Activated T-helper 17 cell treated with anti-CD3 and anti-CD28 coated beads, Interleukin-2, amount 50 U/mL, for 72 hours (primary cell): Measurements from ENCODE around the gene ZSCAN25. TPM values are rescaled to one million over a fixed set of nuclear protein-coding genes. Genes with fewer than 3 reads are reported as not detected.
"Not testable (repeated sequence)": the region's sequence is repeated elsewhere in the genome, so short reads cannot be mapped to it uniquely, and the experiment has no call there.

Experiments
- ATAC-seq: fragments of 150-1000 bp; cut with Tn5 transposase; replicated peaks from 2 replicates; pipeline ENCODE4 v1.10.0; 2021; ENCODE audit warnings: mild to moderate bottlenecking, moderate library complexity
- H3K27ac Mint-ChIP-seq: one replicate; pipeline ENCODE4 v1.8.0; 2022; ENCODE audit warnings: mixed read lengths
- H3K27me3 Mint-ChIP-seq: one replicate; pipeline ENCODE4 v1.8.0; 2022; ENCODE audit warnings: mixed read lengths
- H3K36me3 Mint-ChIP-seq: one replicate; pipeline ENCODE4 v1.8.0; 2022; ENCODE audit warnings: low read depth, mild to moderate bottlenecking, mixed read lengths
- H3K4me1 Mint-ChIP-seq: one replicate; pipeline ENCODE4 v1.8.0; 2022; ENCODE audit warnings: mixed read lengths
- H3K4me3 Mint-ChIP-seq: one replicate; pipeline ENCODE4 v1.8.0; 2022; ENCODE audit warnings: mild to moderate bottlenecking, mixed read lengths
- H3K9me3 Mint-ChIP-seq: one replicate; pipeline ENCODE4 v1.8.0; 2022; ENCODE audit warnings: mixed read lengths
- total RNA-seq, 2 donors: library from RNA; stranded (reverse); gene quantifications; one replicate each; pipeline ENCODE4 v1.2.3, GENCODE V29; 2022

ZSCAN25 gene
- total RNA-seq, 2 donors from 2014 or later: 25.0 to 58.4 TPM

DNA sequence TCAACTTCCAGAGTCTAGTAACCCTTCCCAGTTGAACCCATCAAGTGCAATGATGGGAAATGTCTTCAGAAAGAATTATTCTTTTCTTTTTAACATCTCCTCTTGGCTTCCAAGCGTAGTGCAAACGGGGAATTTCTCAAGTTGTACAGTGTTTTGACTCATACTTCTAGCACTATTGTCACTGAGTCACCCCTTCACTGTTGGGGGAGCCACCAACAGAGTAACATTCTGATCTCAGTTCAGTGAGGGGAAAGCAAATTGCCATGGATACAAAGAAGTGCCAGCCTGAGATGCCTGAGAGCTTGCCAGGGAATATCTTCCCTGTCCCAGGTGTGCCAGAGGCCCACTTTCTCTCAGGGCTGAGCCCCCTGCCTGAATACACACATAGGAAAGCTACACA is 32.1 kb downstream of the ZSCAN25 start:
- ATAC-seq: peak; percentile 92
- Mint-ChIP-seq H3K4me3 (no peak overlapping the region), H3K36me3 (peaks cover 58% of the 10 kb centered on the region), H3K4me1 (peaks cover 12% of the 10 kb centered on the region), H3K9me3 (peaks cover 3% of the 10 kb centered on the region), H3K27ac (peak overlapping the region; percentile 47), H3K27me3 (no peaks in the 10 kb centered on the region)

DNA sequence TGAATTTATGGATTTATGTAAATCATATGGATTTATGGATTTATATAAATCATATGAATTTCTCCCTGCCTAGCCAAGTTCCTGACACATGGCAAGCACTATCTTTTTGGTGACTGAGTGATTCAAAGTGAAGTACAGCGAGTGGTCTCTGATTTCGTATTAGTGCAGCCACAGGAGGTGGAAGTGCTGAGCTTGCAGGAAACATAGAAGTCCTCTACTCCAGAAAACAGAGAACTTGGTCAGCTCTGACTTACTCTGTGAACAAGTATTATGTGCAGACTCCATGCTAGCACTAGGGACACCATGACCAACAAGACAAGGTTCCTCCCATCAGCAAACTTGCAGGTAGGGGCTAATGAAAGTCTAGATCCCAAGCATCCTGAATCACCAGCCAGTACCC is 34.5 kb downstream of the ZSCAN25 start:
- no peak for ATAC-seq
- Mint-ChIP-seq H3K9me3 (peaks cover 3% of the 10 kb centered on the region), H3K36me3 (peaks cover 33% of the 10 kb centered on the region), H3K4me3 (no peak overlapping the region), H3K27ac (no peak overlapping the region), H3K27me3 (no peaks in the 10 kb centered on the region), H3K4me1 (peaks cover 12% of the 10 kb centered on the region)

DNA sequence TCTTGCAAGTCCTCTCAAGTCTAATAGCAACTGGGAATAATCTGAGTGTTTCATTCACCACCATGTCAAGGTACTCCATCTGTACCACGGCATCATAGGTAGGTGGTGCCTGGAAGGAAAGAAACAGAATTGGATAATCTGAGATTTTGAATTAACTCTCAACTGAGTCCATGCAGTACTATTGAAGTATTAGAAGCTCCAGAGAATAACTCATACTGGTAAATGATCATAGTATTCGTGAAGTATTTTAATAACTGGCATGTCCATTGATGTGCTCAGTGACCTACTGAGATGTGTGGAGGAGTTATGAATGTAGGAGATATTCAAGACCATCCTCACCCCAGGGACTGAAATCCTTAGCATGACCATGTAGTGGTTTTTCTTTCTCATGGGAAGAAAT is 35.9 kb downstream of the ZSCAN25 start:
- ATAC-seq: no peak
- no peaks in the 10 kb centered on the region for H3K27me3 Mint-ChIP-seq
- H3K4me1 Mint-ChIP-seq: peaks cover 6% of the 10 kb centered on the region
- no peak overlapping the region for H3K4me3 Mint-ChIP-seq
- H3K27ac Mint-ChIP-seq: no peak overlapping the region
- peaks cover 3% of the 10 kb centered on the region for H3K9me3 Mint-ChIP-seq
- peaks cover 22% of the 10 kb centered on the region for H3K36me3 Mint-ChIP-seq

DNA sequence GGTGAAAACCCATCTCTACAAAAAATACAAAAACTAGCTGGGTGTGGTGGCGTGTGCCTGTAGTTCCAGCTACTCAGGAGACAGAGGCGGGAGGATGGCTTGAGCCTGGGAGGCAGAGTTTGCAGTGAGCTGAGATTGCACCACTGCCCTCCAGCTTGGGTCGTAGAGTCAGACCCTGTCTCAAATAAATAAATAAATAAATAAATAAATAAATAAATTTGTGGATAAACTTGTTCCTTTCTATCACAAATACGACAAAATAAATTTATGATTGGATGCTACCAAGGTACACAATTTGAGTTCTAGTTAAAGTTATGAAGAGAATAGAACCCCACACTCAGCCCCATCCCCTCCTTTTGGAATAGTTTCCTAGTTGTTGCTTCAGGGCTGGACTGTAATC is 36.5 kb downstream of the ZSCAN25 start:
- not testable (repeated sequence) for H3K27me3 Mint-ChIP-seq, H3K4me3 Mint-ChIP-seq, ATAC-seq, H3K9me3 Mint-ChIP-seq, H3K4me1 Mint-ChIP-seq, H3K27ac Mint-ChIP-seq
- peaks cover 19% of the 10 kb centered on the region for H3K36me3 Mint-ChIP-seq

DNA sequence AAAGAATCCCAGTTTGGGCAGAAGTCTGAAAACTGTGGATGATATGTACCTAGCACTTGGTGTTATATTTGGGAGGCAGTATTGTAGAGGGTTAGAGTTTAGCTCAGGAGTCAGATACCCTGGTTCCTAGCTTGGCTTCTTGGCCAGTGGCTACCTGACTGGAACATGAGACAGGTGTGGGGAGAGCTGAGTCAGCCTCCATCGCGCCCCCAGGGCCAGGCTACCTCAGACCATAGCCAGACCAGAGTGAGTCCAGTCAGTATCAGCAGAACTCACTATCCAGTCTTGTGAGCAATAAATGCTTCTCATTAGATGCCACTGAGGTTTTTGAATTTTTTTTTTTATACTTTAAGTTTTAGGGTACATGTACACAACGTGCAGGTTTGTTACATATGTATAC is 37.0 kb downstream of the ZSCAN25 start:
- H3K4me1 Mint-ChIP-seq: no peaks in the 10 kb centered on the region
- H3K27me3 Mint-ChIP-seq: no peaks in the 10 kb centered on the region
- no peak overlapping the region for H3K27ac Mint-ChIP-seq

DNA sequence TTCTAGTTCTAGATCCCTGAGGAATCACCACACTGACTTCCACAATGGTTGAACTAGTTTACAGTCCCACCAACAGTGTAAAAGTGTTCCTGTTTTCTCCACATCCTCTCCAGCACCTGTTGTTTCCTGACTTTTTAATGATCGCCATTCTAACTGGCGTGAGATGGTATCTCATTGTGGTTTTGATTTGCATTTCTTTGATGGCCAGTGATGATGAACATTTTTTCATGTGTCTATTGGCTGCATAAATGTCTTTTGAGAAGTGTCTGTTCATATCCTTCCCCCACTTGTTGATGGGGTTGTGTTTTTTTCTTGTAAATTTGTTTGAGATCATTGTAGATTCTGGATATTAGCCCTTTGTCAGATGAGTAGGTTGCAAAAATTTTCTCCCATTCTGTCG is 37.9 kb downstream of the ZSCAN25 start:
- H3K4me3 Mint-ChIP-seq, H3K9me3 Mint-ChIP-seq, H3K27ac Mint-ChIP-seq, ATAC-seq, H3K27me3 Mint-ChIP-seq, H3K4me1 Mint-ChIP-seq: not testable (repeated sequence)
- peaks cover 16% of the 10 kb centered on the region for H3K36me3 Mint-ChIP-seq

More for the DNA sequence above, 37.0 kb downstream of the ZSCAN25 start:
- Mint-ChIP-seq H3K4me3 (no peak overlapping the region), H3K9me3 (peaks cover 5% of the 10 kb centered on the region), H3K36me3 (peaks cover 16% of the 10 kb centered on the region)
- ATAC-seq: no peak

DNA sequence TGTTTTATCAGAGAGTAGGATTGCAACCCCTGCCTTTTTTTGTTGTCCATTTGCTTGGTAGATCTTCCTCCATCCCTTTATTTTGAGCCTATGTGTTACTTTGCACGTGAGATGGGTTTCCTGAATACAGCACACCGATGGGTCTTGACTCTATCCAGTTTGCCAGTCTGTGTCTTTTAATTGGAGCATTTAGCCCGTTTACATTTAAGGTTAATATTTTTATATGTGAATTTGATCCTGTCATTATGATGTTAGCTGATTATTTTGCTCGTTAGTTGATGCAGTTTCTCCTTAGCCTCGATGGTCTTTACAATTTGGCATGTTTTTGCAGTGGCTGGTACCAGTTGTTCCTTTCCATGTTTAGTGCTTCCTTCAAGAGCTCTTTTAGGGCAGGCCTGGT is 41.1 kb downstream of the ZSCAN25 start:
- not testable (repeated sequence) for H3K27ac Mint-ChIP-seq, H3K27me3 Mint-ChIP-seq, H3K4me1 Mint-ChIP-seq, H3K9me3 Mint-ChIP-seq, H3K4me3 Mint-ChIP-seq, ATAC-seq
- H3K36me3 Mint-ChIP-seq: peaks cover 17% of the 10 kb centered on the region

DNA sequence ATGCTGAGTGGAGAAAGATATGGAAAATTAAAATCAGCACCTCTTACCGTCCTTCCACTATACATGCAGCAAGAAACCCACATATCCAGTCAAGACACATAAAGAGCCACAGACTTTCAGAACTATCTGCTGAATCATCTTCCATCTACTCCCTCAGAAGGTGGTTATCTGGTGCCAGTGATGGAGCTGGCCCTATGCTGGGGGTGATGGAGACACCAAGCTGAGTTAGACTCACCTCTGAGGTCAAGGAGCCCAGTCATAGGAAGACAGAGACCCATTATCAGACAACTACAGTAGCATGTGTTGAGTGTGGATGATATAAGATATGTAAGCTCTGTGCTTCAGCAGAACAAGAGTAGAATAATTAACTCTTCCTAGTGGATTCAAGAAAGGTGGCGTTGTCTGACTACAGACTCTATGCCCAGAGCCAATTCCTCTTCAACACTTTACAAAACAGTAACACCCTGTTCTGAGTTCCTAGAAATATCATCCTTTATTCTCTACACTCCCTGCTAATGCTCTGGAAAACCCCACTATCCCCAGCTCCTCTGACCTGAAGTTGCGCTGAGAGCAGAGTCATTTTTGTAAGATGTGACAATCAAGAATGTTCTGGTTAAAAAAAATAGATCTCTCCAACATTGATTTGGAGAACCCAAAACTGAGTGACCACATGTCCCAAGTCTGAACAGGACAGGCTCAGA is 48.7 kb downstream of the ZSCAN25 start:
- Mint-ChIP-seq H3K9me3 (no peaks in the 10 kb centered on the region), H3K4me3 (no peak overlapping the region), H3K4me1 (peaks cover 6% of the 10 kb centered on the region), H3K36me3 (peaks cover 37% of the 10 kb centered on the region), H3K27me3 (no peaks in the 10 kb centered on the region), H3K27ac (peak overlapping the region; percentile 46)
- peak; percentile 98 for ATAC-seq

DNA sequence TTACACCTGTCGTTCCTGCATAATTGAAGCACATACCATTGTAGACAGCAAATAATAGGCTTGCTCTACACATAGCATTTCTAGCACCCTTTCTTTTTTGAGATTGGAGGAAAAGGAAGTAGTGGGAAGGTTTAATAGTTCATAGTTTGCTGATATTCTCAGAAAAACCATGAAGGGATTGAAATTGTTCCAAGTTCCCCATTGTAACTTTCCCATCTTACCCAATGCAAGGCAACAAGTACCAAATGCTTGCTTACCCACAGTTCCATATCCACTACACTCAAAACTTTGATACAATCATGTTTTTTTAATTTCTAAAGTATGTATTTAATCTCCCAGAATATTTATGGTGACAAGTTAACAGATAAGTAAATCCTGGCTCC is 49.3 kb downstream of the ZSCAN25 start:
- Mint-ChIP-seq H3K9me3 (no peaks in the 10 kb centered on the region), H3K27me3 (no peaks in the 10 kb centered on the region), H3K4me1 (peaks cover 6% of the 10 kb centered on the region), H3K36me3 (peaks cover 36% of the 10 kb centered on the region), H3K27ac (no peak overlapping the region), H3K4me3 (no peak overlapping the region)
- no peak for ATAC-seq

DNA sequence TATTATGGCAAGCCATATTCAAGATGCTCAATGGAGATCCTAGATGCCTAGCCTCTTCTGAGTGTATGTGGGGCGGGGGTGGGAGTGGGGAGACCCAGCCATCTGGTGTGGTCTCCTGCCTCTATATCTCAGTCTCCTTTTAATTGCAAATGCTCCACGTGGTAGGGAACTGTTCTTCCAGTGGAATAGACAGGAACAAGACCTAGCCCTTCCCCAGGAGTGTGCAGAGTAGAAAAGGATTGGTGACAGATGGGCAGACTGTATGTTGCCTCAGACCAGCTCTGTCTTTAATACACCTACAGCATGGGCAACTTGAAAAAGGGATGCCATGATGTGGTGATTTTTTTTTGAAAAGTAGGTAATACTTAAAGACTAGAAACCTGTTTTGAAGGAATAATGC is 50.4 kb downstream of the ZSCAN25 start:
- Mint-ChIP-seq H3K9me3 (no peaks in the 10 kb centered on the region), H3K27me3 (no peaks in the 10 kb centered on the region), H3K27ac (no peak overlapping the region), H3K36me3 (peaks cover 36% of the 10 kb centered on the region), H3K4me1 (peaks cover 6% of the 10 kb centered on the region), H3K4me3 (no peak overlapping the region)
- no peak for ATAC-seq

DNA sequence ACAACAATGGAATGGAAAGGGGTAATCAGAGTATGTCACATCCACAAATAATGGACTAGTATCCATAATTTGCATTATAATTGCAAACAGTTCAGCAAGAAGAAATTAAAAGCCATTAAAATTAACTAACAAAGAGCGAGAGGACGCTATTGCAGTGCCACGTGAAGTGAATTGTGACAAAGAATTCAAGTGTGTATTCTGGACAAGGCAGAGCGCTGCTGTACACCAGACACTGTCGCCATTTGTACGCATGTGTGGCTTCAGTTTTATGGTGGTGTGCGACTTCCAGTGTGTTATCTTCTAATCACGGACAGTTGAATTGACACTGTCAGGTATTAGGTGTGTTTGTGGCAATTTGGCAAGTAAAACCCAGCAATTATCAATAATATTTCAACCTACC is 51.8 kb downstream of the ZSCAN25 start:
- Mint-ChIP-seq H3K9me3 (no peaks in the 10 kb centered on the region), H3K36me3 (peaks cover 36% of the 10 kb centered on the region), H3K27me3 (no peaks in the 10 kb centered on the region), H3K4me1 (peaks cover 6% of the 10 kb centered on the region), H3K27ac (no peak overlapping the region), H3K4me3 (no peak overlapping the region)
- no peak for ATAC-seq

DNA sequence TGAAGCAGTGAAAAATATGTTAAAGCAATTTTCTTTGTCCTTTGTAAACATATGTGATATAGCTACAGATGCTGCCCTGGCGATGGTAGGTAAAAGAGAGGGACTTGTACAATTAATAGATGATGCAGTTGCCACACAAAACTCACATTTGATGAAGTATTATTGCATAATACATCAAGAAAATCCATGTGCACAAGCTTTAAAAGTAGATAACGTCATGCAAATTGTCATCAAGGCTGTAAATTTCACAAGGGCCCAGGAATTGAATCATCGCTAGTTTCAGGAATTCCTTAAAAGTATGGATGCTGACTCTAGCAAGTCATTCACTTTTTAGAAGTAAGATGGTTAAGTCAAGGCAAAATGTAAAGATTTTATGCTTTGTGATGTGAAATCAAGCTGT is 53.0 kb downstream of the ZSCAN25 start:
- no peak overlapping the region for H3K4me3 Mint-ChIP-seq

DNA sequence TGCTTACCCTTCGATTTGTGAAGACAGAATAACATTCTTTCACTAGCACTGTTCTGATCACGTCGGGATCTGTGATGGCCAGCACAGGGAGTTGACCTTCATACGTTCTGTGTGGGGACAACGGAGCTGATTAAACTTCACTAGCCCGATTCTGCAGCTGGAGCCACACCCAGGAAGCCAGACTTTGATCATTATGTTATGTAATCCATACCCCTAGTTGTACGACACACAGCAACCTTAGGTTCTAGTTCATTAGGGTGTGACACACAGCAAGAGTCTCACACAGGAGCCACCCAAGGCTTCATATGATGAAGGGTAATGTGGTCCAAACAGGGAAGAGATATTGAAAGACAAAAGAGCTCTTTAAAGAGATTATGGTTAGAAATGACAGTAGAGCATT is 55.8 kb downstream of the ZSCAN25 start:
- no peaks in the 10 kb centered on the region for H3K9me3 Mint-ChIP-seq
- no peak overlapping the region for H3K27ac Mint-ChIP-seq
- H3K27me3 Mint-ChIP-seq: no peaks in the 10 kb centered on the region
- H3K4me1 Mint-ChIP-seq: peaks cover 12% of the 10 kb centered on the region
- H3K4me3 Mint-ChIP-seq: no peak overlapping the region
- peaks cover 26% of the 10 kb centered on the region for H3K36me3 Mint-ChIP-seq
- no peak for ATAC-seq

More for the DNA sequence above, 53.0 kb downstream of the ZSCAN25 start:
- Mint-ChIP-seq H3K27me3 (no peaks in the 10 kb centered on the region), H3K4me1 (peaks cover 7% of the 10 kb centered on the region), H3K27ac (no peak overlapping the region), H3K9me3 (no peaks in the 10 kb centered on the region), H3K36me3 (peaks cover 27% of the 10 kb centered on the region)
- no peak for ATAC-seq

DNA sequence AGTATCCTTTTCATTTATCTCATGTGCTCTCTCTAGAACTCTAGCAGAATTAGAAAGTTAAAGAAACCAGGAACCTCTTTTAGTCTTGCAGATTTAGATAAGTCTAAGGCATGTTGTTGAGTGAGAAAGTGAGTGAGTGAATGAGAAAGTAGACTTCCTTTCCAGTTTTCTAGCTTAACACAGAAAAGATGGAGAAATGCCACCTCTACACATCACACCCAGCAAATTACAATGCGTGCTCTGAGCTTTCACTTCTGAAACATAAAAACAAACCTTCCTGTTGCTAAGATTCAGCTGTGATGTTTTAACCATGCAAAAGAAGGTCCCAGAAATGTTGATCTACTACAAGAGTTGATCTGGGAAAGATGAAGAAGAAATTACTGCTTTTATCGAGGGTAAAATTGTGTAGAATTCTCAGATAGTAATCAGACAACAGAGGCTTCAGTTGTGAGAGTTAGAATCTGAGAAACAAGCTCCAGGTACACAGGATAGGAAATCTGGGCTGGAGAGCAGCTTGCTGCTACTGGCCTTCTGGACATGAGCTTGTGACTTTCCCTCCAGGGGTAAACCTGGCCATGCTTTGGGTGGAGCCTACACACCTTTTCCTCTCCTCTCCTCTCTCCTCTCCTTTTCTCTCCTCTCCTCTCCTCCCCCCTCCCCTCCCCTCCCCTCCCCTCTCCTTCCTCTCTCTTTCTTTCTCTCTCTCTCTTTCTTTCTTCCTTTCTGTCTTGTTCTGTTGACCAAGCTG is 58.4 kb downstream of the ZSCAN25 start:
- Mint-ChIP-seq H3K27me3 (no peaks in the 10 kb centered on the region), H3K36me3 (peaks cover 5% of the 10 kb centered on the region), H3K4me1 (peaks cover 12% of the 10 kb centered on the region), H3K27ac (peak overlapping the region; percentile 60), H3K9me3 (no peaks in the 10 kb centered on the region), H3K4me3 (peak overlapping the region; percentile 8)
- peak; percentile 58 for ATAC-seq

DNA sequence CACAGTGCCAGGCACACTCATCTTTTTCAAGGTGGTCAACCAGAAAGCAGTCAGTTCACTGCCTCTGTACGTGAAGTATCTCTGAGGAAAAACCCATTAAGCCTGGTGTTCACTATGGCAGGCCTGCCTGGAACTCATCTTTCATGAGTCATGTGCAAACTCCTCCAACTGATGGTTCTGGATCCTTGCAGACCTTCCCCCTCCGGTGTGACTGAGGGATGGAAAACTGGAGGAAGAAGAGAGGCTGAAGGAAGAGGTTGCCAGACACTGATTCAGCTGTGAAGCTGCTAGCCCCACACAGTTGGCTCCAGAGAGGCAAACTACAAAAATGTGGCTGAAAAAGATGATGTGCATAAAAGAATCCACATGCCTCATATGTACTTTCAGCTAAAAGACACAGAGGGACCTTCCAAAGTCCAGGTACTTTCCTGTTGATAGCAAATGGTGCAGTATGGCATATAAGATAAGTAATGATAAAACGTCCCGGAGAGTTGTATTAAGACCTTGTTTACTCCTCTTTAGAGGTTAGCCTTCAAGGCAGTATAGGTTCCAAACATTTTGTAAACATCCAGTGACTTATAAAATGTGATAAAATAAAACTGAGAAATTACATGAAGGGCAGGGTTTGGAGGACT is 60.4 kb downstream of the ZSCAN25 start:
- Mint-ChIP-seq H3K4me3 (no peak overlapping the region), H3K27me3 (no peaks in the 10 kb centered on the region), H3K27ac (no peak overlapping the region), H3K9me3 (no peaks in the 10 kb centered on the region), H3K4me1 (peaks cover 12% of the 10 kb centered on the region), H3K36me3 (no peaks in the 10 kb centered on the region)
- no peak for ATAC-seq
